CD8-positive, alpha-beta memory T cell (primary cell): ENCODE measurements around the gene MAPT. TPM values are rescaled to one million over a fixed set of nuclear protein-coding genes. Genes with fewer than 3 reads are reported as not detected.
"Not testable (repeated sequence)": the region's sequence is repeated elsewhere in the genome, so short reads cannot be mapped to it uniquely, and the experiment has no call there.

ENCODE experiments used
- CTCF ChIA-PET: fragments of 350-600 bp; sonication (Branson Sonifier 250); formaldehyde crosslinking; loops from one replicate; lab custom pipeline; 2021; ENCODE audit warnings: antibody characterized with exemption; lab: Charles Lee
- POLR2A ChIA-PET: fragments of 350-600 bp; sonication (Branson Sonifier 250); formaldehyde crosslinking; loops from one replicate; lab custom pipeline; 2021; ENCODE audit warnings: antibody characterized with exemption; lab: Charles Lee
- DNase-seq, 5 donors: peaks; one replicate each; pipeline versions ENCODE4 v3.0.0 to v3.0.0-alpha.2; 2020 to 2022; ENCODE audit warnings: mixed read lengths in 1 of 5
- H3K27ac ChIP-seq: one replicate; pipeline ENCODE4 v1.7.0; 2013; ENCODE audit warnings: low read depth, mild to moderate bottlenecking, low read length, moderate library complexity
- H3K27me3 ChIP-seq: 2 replicates; pipeline ENCODE4 v1.7.0; 2013; ENCODE audit warnings: low read length, mild to moderate bottlenecking; ENCODE audit not compliant: insufficient read depth, poor library complexity, severe bottlenecking
- H3K36me3 ChIP-seq: 2 replicates; pipeline ENCODE4 v1.7.0; 2013; ENCODE audit warnings: mild to moderate bottlenecking, low read length, moderate library complexity; ENCODE audit not compliant: insufficient read depth
- H3K4me1 ChIP-seq: 2 replicates; pipeline ENCODE4 v1.7.0; 2013; ENCODE audit warnings: mild to moderate bottlenecking, low read length, moderate library complexity; ENCODE audit not compliant: insufficient read depth
- H3K4me3 ChIP-seq: 2 replicates; pipeline ENCODE4 v1.7.0; 2013; ENCODE audit warnings: mild to moderate bottlenecking, low read length
- H3K9me3 ChIP-seq: 2 replicates; pipeline ENCODE4 v1.7.0; 2013; ENCODE audit warnings: mild to moderate bottlenecking, low read length
- H3K27ac Mint-ChIP-seq, 8 donors: one replicate each; pipeline ENCODE4 v1.8.0; 2020 to 2021; ENCODE audit warnings: mixed read lengths in 8 of 8, mild to moderate bottlenecking in 6 of 8, inconsistent platforms in 3 of 8, moderate library complexity in 3 of 8
- H3K27me3 Mint-ChIP-seq, 2 donors: one replicate each; pipeline ENCODE4 v1.8.0; 2020 to 2021; ENCODE audit warnings: mixed read lengths in 2 of 2, mild to moderate bottlenecking in 1 of 2, moderate library complexity in 1 of 2
- H3K36me3 Mint-ChIP-seq, 3 donors: one replicate each; pipeline ENCODE4 v1.8.0; 2020 to 2021; ENCODE audit warnings: mixed read lengths in 3 of 3, inconsistent platforms in 1 of 3, mild to moderate bottlenecking in 1 of 3
- H3K4me1 Mint-ChIP-seq, 3 donors: one replicate each; pipeline ENCODE4 v1.8.0; 2020 to 2021; ENCODE audit warnings: mixed read lengths in 3 of 3, inconsistent platforms in 1 of 3, mild to moderate bottlenecking in 1 of 3
- H3K4me3 Mint-ChIP-seq, 7 donors: one replicate each; pipeline ENCODE4 v1.8.0; 2020 to 2021; ENCODE audit warnings: mixed read lengths in 7 of 7, mild to moderate bottlenecking in 6 of 7, moderate library complexity in 4 of 7, inconsistent platforms in 2 of 7
- H3K9me3 Mint-ChIP-seq, 5 donors: one replicate each; pipeline ENCODE4 v1.8.0; 2020 to 2022; ENCODE audit warnings: mixed read lengths in 5 of 5, mild to moderate bottlenecking in 3 of 5, moderate library complexity in 2 of 5, inconsistent platforms in 1 of 5
- polyA plus RNA-seq: library from polyadenylated mRNA; unstranded; fragments of 300-500 nt; fragmentation: Illumina TruSeq; gene quantifications from one replicate; pipeline ENCODE4 v1.2.3, GENCODE V29; 2021
- total RNA-seq, 2 experiments: library from RNA; stranded (reverse); gene quantifications; one replicate each; pipeline ENCODE4 v1.2.3, GENCODE V29; 2021

The MAPT gene
- total and polyA plus RNA-seq, 3 experiments from 2014 or later = 0.36 to 0.42 (median 0.42) TPM

GRCh38 chr17:45953561-45953960 lies 59.2 kb downstream of the MAPT start:
- peaks cover 11% of the 10 kb centered on the region for H3K27me3 ChIP-seq
- peaks cover 4% of the 10 kb centered on the region for H3K4me1 ChIP-seq
- no peak overlapping the region for H3K4me3 Mint-ChIP-seq
- H3K27ac ChIP-seq = no peak overlapping the region
- POLR2A ChIA-PET = no interaction called here
- no peak overlapping the region for H3K4me3 ChIP-seq
- no peaks in the 10 kb centered on the region for H3K36me3 ChIP-seq
- H3K9me3 ChIP-seq = no peaks in the 10 kb centered on the region
- H3K9me3 Mint-ChIP-seq = no peaks in the 10 kb centered on the region
- no peaks in the 10 kb centered on the region for H3K36me3 Mint-ChIP-seq
- H3K27ac Mint-ChIP-seq = no peak overlapping the region
- CTCF ChIA-PET = no interaction called here
- peaks cover 36 to 42% of the 10 kb centered on the region in 2 donors for H3K27me3 Mint-ChIP-seq
- H3K4me1 Mint-ChIP-seq = peaks cover 3 to 10% (median 9%) of the 10 kb centered on the region in 3 donors
- no peak for DNase-seq

- Mint-ChIP-seq H3K4me3 (no peak overlapping the region), H3K9me3 (no peaks in the 10 kb centered on the region), H3K27ac (no peak overlapping the region), H3K4me1 (no peaks in the 10 kb centered on the region), H3K36me3 (no peaks in the 10 kb centered on the region), H3K27me3 (peaks cover 25 to 35% of the 10 kb centered on the region in 2 donors)
- Histone ChIP-seq H3K9me3 (no peaks in the 10 kb centered on the region), H3K4me3 (no peak overlapping the region), H3K27me3 (peaks cover 3% of the 10 kb centered on the region), H3K4me1 (no peaks in the 10 kb centered on the region), H3K36me3 (no peaks in the 10 kb centered on the region), H3K27ac (no peak overlapping the region)
- POLR2A ChIA-PET = no interaction called here
- no peak for DNase-seq
- CTCF ChIA-PET = no interaction called here
These were observed 60.6 kb downstream of the MAPT start for GRCh38 chr17:45954914-45955313.

- no peak overlapping the region for H3K4me3 Mint-ChIP-seq
- Histone ChIP-seq H3K27me3 (no peaks in the 10 kb centered on the region), H3K36me3 (no peaks in the 10 kb centered on the region), H3K27ac (no peak overlapping the region), H3K4me1 (no peaks in the 10 kb centered on the region), H3K9me3 (no peaks in the 10 kb centered on the region), H3K4me3 (no peak overlapping the region)
- no peaks in the 10 kb centered on the region for H3K4me1 Mint-ChIP-seq
- H3K36me3 Mint-ChIP-seq = no peaks in the 10 kb centered on the region
- POLR2A ChIA-PET = no interaction called here
- CTCF ChIA-PET = no interaction called here
- H3K9me3 Mint-ChIP-seq = no peaks in the 10 kb centered on the region
- peaks cover 23 to 31% of the 10 kb centered on the region in 2 donors for H3K27me3 Mint-ChIP-seq
- no peak overlapping the region for H3K27ac Mint-ChIP-seq
- DNase-seq = no peak
These were observed 61.0 kb downstream of the MAPT start for GRCh38 chr17:45955326-45955725.

- POLR2A ChIA-PET = no interaction called here
- Histone ChIP-seq H3K4me1 (no peaks in the 10 kb centered on the region), H3K27me3 (no peaks in the 10 kb centered on the region), H3K9me3 (no peaks in the 10 kb centered on the region), H3K27ac (no peak overlapping the region), H3K36me3 (no peaks in the 10 kb centered on the region), H3K4me3 (no peak overlapping the region)
- H3K9me3 Mint-ChIP-seq = no peaks in the 10 kb centered on the region
- H3K36me3 Mint-ChIP-seq = no peaks in the 10 kb centered on the region
- H3K4me3 Mint-ChIP-seq = no peak overlapping the region
- CTCF ChIA-PET = no interaction called here
- H3K27ac Mint-ChIP-seq = no peak overlapping the region
- DNase-seq = no peak
- H3K4me1 Mint-ChIP-seq = no peaks in the 10 kb centered on the region
- H3K27me3 Mint-ChIP-seq = peaks cover 17 to 23% of the 10 kb centered on the region in 2 donors
These were observed 61.7 kb downstream of the MAPT start for GRCh38 chr17:45956090-45956489.

- H3K27me3 ChIP-seq, H3K4me1 ChIP-seq, H3K27ac ChIP-seq, H3K4me1 Mint-ChIP-seq, H3K4me3 Mint-ChIP-seq, H3K4me3 ChIP-seq, H3K27ac Mint-ChIP-seq, DNase-seq, H3K9me3 Mint-ChIP-seq, POLR2A ChIA-PET, H3K9me3 ChIP-seq, H3K36me3 ChIP-seq, H3K36me3 Mint-ChIP-seq, CTCF ChIA-PET: not testable (repeated sequence)
- H3K27me3 Mint-ChIP-seq = peaks cover 12 to 17% of the 10 kb centered on the region in 2 donors
These were observed 62.4 kb downstream of the MAPT start for GRCh38 chr17:45956746-45957145.

- ChIA-PET POLR2A (no interaction called here), CTCF (interaction anchor here (1.1 kb wide), 1 partner anchor 9 kb away, joined by 3 read pairs; no protein-coding TSS in a partner anchor)
- Histone ChIP-seq H3K27ac (no peak overlapping the region), H3K27me3 (no peaks in the 10 kb centered on the region), H3K36me3 (no peaks in the 10 kb centered on the region), H3K4me3 (no peak overlapping the region), H3K9me3 (no peaks in the 10 kb centered on the region), H3K4me1 (no peaks in the 10 kb centered on the region)
- Mint-ChIP-seq H3K27ac (no peak overlapping the region), H3K9me3 (no peaks in the 10 kb centered on the region), H3K27me3 (peaks cover 8 to 9% of the 10 kb centered on the region in 2 donors), H3K4me1 (no peaks in the 10 kb centered on the region), H3K36me3 (no peaks in the 10 kb centered on the region), H3K4me3 (no peak overlapping the region)
- no peak for DNase-seq
These were observed 64.0 kb downstream of the MAPT start for GRCh38 chr17:45958307-45958706.

- ChIA-PET CTCF (no interaction called here), POLR2A (no interaction called here)
- Histone ChIP-seq H3K27ac (no peak overlapping the region), H3K4me1 (no peaks in the 10 kb centered on the region), H3K36me3 (no peaks in the 10 kb centered on the region), H3K9me3 (no peaks in the 10 kb centered on the region), H3K27me3 (no peaks in the 10 kb centered on the region), H3K4me3 (no peak overlapping the region)
- Mint-ChIP-seq H3K4me1 (no peaks in the 10 kb centered on the region), H3K27ac (no peak overlapping the region), H3K27me3 (peaks cover 6 to 9% of the 10 kb centered on the region in 2 donors), H3K4me3 (no peak overlapping the region), H3K36me3 (no peaks in the 10 kb centered on the region), H3K9me3 (no peaks in the 10 kb centered on the region)
- DNase-seq = no peak
These were observed 64.8 kb downstream of the MAPT start for GRCh38 chr17:45958994-45959665.

- Mint-ChIP-seq H3K36me3 (no peaks in the 10 kb centered on the region), H3K4me3 (no peak overlapping the region), H3K9me3 (no peaks in the 10 kb centered on the region), H3K27me3 (peaks cover 4 to 5% of the 10 kb centered on the region in 2 donors), H3K4me1 (no peaks in the 10 kb centered on the region), H3K27ac (no peak overlapping the region)
- H3K4me1 ChIP-seq = no peaks in the 10 kb centered on the region
- H3K27me3 ChIP-seq = no peaks in the 10 kb centered on the region
- no peaks in the 10 kb centered on the region for H3K9me3 ChIP-seq
- H3K4me3 ChIP-seq = no peak overlapping the region
- CTCF ChIA-PET = no interaction called here
- no peak overlapping the region for H3K27ac ChIP-seq
- DNase-seq = no peak
- no peaks in the 10 kb centered on the region for H3K36me3 ChIP-seq
- POLR2A ChIA-PET = no interaction called here
These were observed 66.0 kb downstream of the MAPT start for GRCh38 chr17:45960311-45960710.
